Right lobe of liver (tissue), 6 donors: ENCODE results near the gene GJA4. TPM values are rescaled to one million over a fixed set of nuclear protein-coding genes. Genes with fewer than 3 reads are reported as not detected.

Source experiments
- ATAC-seq, 4 donors: fragments of 200-7000 bp; cut with Tn5 transposase; one replicate each; pipeline ENCODE4 v1.9.1; 2020; ENCODE audit warnings: mild to moderate bottlenecking in 4 of 4, moderate library complexity in 4 of 4
- DNase-seq, 3 donors: peaks; one replicate each; pipeline ENCODE4 v3.0.0-alpha.2; 2020
- H3K27ac ChIP-seq, 3 donors: fragments of 200-600 bp; one replicate each; pipeline ENCODE4 v1.8.0; 2022
- H3K27me3 ChIP-seq, 2 donors: fragments of 200-600 bp; one replicate each; pipeline ENCODE4 v1.8.0; 2022
- H3K36me3 ChIP-seq, 4 donors: fragments of 200-600 bp; sonication (generic) in 1 of 4; one replicate each; pipeline versions ENCODE4 v1.5.1 to v1.8.0; 2017 to 2022; ENCODE audit warnings: control low read depth in 1 of 4
- H3K4me1 ChIP-seq, 4 donors: fragments of 200-600 bp; sonication (generic) in 1 of 4; one replicate each; pipeline versions ENCODE4 v1.5.1 to v1.8.0; 2017 to 2022; ENCODE audit warnings: control low read depth in 1 of 4
- H3K4me3 ChIP-seq, 3 donors: fragments of 200-600 bp; one replicate each; pipeline ENCODE4 v1.8.0; 2022
- H3K9me3 ChIP-seq, 4 donors: fragments of 200-600 bp; sonication (generic) in 1 of 4; one replicate each; pipeline versions ENCODE4 v1.5.1 to v1.8.0; 2017 to 2022; ENCODE audit warnings: control low read depth in 1 of 4
- POLR2A ChIP-seq: fragments of 450-650 bp; IDR thresholded peaks from one replicate; pipeline ENCODE4 v1.6.1; 2017; ENCODE audit warnings: antibody characterized with exemption, mild to moderate bottlenecking
- WGBS: methylation state at CpG from one replicate; pipeline ENCODE4 v1.1.6; 2018; ENCODE audit warnings: low coverage, low lambda C conversion rate; ENCODE audit not compliant: insufficient coverage; ENCODE audit errors: missing lambda C conversion rate; 5-methylcytosine and 5-hydroxymethylcytosine counted together
- intact Hi-C, 2 donors: fragments of 100-400 bp; cut with DNase I; formaldehyde crosslinking; loops; one replicate each; pipeline versions ENCODE4 v1.11.2 to v1.14.1; 2022
- total RNA-seq, 6 experiments: library from RNA; depleted of rRNA in 2 of 6; stranded (reverse); fragments of >200 nt in 2 of 6; fragmentation: NEBNext Ultra II Directional in 3 of 6; extraction: Animal tissue kit (Norgen Biotek cat#: 25700) in 3 of 6; gene quantifications; one replicate each; pipeline versions ENCODE4 v1.1.0 to v1.2.4, GENCODE V29; 2016 to 2023
- TF ChIP-seq, protein P1 (sequence below), 4 donors: fragments of 200-600 bp in 3 of 4; fragments of 450-650 bp in 1 of 4; IDR thresholded peaks; one replicate each; pipeline versions ENCODE4 v1.5.1 to v1.8.0; 2016 to 2022; ENCODE audit warnings: antibody characterized with exemption in 4 of 4, mild to moderate bottlenecking in 2 of 4
- donor health status: DM: no; HTN: yes; CAD: no.
- donor health status: DM: no; HTN: no; CAD: no.
- donor health status: DM: no; HTN: no; CAD: no.
- donor health status: DM: no; HTN: yes; CAD: no.
- donor health status: DM: no; HTN: yes; CAD: no.

GJA4 gene
- total RNA-seq, 6 experiments from 2014 or later = 4.3 to 21.8 (median 7.6) TPM

- WGBS = 43% methylated on average over 3 of the region's 4 CpGs
- Histone ChIP-seq H3K27me3 (no peaks in the 10 kb centered on the region), H3K4me3 (no peak overlapping the region), H3K27ac (peak overlapping the region in 2 of 3 donors; percentile 36 to 57), H3K4me1 (peaks cover 0 to 30% (median 10%) of the 10 kb centered on the region in 4 donors), H3K36me3 (no peaks in the 10 kb centered on the region), H3K9me3 (no peaks in the 10 kb centered on the region)
- ATAC-seq = no peak
- TF ChIP-seq POLR2A = no peak
- TF ChIP-seq, protein P1, sequence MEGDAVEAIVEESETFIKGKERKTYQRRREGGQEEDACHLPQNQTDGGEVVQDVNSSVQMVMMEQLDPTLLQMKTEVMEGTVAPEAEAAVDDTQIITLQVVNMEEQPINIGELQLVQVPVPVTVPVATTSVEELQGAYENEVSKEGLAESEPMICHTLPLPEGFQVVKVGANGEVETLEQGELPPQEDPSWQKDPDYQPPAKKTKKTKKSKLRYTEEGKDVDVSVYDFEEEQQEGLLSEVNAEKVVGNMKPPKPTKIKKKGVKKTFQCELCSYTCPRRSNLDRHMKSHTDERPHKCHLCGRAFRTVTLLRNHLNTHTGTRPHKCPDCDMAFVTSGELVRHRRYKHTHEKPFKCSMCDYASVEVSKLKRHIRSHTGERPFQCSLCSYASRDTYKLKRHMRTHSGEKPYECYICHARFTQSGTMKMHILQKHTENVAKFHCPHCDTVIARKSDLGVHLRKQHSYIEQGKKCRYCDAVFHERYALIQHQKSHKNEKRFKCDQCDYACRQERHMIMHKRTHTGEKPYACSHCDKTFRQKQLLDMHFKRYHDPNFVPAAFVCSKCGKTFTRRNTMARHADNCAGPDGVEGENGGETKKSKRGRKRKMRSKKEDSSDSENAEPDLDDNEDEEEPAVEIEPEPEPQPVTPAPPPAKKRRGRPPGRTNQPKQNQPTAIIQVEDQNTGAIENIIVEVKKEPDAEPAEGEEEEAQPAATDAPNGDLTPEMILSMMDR (IDR thresholded peaks at IDR 0.05) = no peak
- intact Hi-C loops = loop anchor here in 1 of 2 donors (5.0 kb wide), 1 partner anchor 66 kb away; no protein-coding TSS in a partner anchor
- no peak for DNase-seq
Measured at GRCh38 chr1:34785875-34786470, 6.8 kb upstream of the GJA4 start.

DNA sequence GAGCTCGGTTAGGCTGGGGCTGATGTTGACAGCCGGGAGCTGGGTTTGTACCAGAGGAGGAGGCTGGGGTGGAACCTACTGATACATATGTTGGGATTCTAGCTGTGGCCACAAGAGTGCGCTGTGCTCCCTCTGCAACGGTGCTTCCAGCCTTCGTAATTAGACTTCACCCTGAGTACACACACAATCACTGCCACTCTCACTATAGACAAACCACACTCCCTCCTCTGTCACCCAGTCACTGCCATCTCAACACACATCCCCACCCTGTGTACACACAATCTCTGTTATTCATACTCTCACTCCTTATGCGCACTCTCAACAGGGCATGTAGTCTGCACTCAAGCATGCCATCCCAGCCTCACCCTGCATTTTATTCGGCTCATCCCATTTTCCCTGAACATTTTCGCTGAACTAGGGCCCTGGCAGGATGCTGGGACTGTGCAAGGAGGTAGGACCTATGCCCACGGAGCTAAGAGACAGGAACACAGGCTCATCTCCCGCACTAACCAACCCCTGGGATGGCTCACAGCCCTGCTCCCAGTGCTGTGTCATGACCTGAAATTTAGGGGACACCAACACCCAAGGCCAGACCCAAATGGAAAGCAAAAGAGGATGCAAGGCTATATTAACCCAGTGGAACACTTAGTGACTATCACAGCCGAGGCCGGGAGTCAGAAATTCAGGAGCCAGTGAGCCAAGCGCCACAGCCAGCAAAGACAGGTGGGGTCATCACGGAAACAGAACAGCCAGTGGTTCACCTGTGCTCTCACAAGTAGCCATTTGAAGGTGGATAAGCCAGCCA lies 6.1 kb upstream of the GJA4 start:
- peak; percentile 82 to 89 (median 87) for ATAC-seq
- peak overlapping the region in 2 of 3 donors; percentile 17 to 57 for H3K27ac ChIP-seq
- 18% methylated on average over 9 of the region's 14 CpGs for WGBS
- H3K9me3 ChIP-seq = no peaks in the 10 kb centered on the region
- TF ChIP-seq, protein P1 (IDR thresholded peaks at IDR 0.05) = peak; percentile 83 to 89 (median 86)
- no peak for TF ChIP-seq POLR2A
- no peaks in the 10 kb centered on the region for H3K27me3 ChIP-seq
- no peaks in the 10 kb centered on the region for H3K36me3 ChIP-seq
- DNase-seq = peak; percentile 69 to 82 (median 80)
- intact Hi-C loops = loop anchor here in 1 of 2 donors (5.0 kb wide), 1 partner anchor 66 kb away; no protein-coding TSS in a partner anchor
- no peak overlapping the region for H3K4me3 ChIP-seq
- peaks cover 0 to 22% (median 10%) of the 10 kb centered on the region in 4 donors for H3K4me1 ChIP-seq

DNA sequence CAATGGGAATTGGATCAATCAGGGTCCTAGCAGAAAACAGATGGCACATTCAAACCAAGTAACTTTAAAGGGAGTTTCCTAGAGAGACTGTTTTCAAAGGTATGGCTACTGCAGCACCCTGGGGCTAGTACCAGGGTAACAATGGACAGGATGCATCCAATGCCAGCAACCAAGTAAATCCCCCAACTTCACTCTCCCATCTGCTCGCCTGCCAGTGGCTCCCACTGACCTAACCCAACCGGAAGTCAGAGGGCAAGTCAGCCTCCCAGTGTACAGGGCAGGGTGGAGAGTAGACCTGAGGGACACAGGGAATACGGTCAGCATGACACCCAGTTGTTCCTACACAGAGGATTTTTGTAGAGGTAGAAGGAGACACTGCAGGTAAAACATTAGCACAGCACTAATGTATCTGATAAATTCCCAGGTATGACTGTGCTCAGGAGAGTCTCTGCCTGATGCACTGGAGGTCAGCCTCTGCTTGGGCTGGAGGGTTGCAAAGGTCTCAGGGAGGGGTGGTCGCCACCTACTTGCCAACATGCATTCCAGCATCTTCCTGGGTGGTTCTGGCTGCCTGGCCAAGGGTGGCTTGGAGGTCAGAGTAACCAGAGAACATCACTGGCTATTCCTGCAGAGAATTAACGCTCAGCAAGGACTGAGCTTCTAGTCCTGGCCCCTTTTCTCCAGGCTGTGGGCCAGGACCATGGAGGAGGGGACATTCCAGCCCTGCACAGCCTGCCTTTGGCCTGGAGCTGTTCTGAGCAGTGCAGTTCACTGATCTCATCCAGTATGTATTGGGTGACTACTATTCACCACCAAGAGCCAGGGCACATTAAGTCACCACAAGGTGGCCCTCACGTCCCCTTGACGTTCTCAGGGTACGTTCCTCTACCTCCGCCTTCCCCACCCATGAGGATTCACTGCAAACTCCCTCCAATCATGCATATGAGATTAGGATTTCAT lies 5.1 kb upstream of the GJA4 start:
- Histone ChIP-seq H3K36me3 (no peaks in the 10 kb centered on the region), H3K27me3 (no peaks in the 10 kb centered on the region), H3K4me3 (no peak overlapping the region), H3K27ac (no peak overlapping the region), H3K9me3 (no peaks in the 10 kb centered on the region), H3K4me1 (peaks cover 0 to 14% (median 6%) of the 10 kb centered on the region in 4 donors)
- 25% methylated on average over 5 of the region's 9 CpGs for WGBS
- TF ChIP-seq, protein P1 (IDR thresholded peaks at IDR 0.05) = peak; percentile 27 to 31 (median 30)
- TF ChIP-seq POLR2A = no peak
- ATAC-seq (peak in 3 of 4 donors; percentile 1 to 15 (median 11)), DNase-seq (no peak)
- intact Hi-C loops = loop anchor here in 1 of 2 donors (5.0 kb wide), 1 partner anchor 65 kb away; no protein-coding TSS in a partner anchor

GRCh38 chr1:34790985-34791384 lies 1.8 kb upstream of the GJA4 start:
- H3K4me3 ChIP-seq = no peak overlapping the region
- WGBS = 67% methylated on average over 4 of the region's 6 CpGs
- peaks cover 0 to 10% (median 2%) of the 10 kb centered on the region in 4 donors for H3K4me1 ChIP-seq
- DNase-seq = no peak
- ATAC-seq = no peak
- peaks cover 0 to 4% (median 0%) of the 10 kb centered on the region in 4 donors for H3K36me3 ChIP-seq
- no peak overlapping the region for H3K27ac ChIP-seq
- intact Hi-C loops = loop anchor here in 1 of 2 donors (5.0 kb wide), 1 partner anchor 46 kb away; no protein-coding TSS in a partner anchor
- H3K9me3 ChIP-seq = no peaks in the 10 kb centered on the region
- TF ChIP-seq POLR2A = no peak
- TF ChIP-seq, protein P1 (IDR thresholded peaks at IDR 0.05) = no peak
- H3K27me3 ChIP-seq = no peaks in the 10 kb centered on the region
